GM19240 (cell line): ENCODE data around the gene WDR91.

ENCODE experiments used
- DNase-seq: peaks from one replicate; pipeline ENCODE4 v3.0.0; 2011; ENCODE audit warnings: low spot score; ENCODE audit not compliant: insufficient read length

The WDR91 gene

GRCh38 chr7:135161669-135162068 is 49.7 kb downstream of the WDR91 start:
- no peak for DNase-seq

- DNase-seq, result no peak
Observed at GRCh38 chr7:135160858-135161653, 50.3 kb downstream of the WDR91 start.

GRCh38 chr7:135160098-135160857 is 51.0 kb downstream of the WDR91 start:
- DNase-seq, result no peak

DNA sequence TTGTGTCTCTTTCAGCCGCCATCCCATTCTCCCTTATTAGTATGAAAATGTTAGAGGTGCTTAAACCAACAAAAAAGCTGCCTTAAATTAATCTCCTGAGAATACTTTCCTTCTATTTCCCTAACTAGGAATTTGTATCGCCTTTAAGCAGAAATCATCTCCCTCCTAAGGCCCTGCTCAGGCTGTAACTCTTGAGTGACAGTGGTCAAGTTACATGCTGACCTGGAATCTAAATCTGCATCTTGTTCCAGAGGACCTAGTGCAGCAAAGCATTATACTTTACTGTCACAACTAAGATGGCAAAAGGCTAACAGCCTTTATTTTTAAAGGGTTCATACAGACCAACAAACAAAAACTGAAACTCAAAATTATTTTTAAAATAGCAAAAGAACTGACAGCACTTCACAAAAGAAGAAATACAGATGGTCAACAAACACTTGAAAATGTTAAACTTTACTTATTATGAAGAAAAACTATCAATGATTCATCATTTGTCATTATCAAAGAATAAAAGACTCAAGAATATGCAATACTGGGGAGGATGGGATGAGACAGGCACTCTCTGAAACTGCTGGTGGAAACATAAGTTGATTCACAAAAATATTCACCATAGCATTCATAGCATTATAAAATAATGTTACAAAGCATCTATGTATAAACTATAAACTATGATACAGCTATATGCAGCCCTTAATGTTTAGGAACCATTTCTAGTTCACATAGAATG is 51.8 kb downstream of the WDR91 start:
- no peak for DNase-seq

DNA sequence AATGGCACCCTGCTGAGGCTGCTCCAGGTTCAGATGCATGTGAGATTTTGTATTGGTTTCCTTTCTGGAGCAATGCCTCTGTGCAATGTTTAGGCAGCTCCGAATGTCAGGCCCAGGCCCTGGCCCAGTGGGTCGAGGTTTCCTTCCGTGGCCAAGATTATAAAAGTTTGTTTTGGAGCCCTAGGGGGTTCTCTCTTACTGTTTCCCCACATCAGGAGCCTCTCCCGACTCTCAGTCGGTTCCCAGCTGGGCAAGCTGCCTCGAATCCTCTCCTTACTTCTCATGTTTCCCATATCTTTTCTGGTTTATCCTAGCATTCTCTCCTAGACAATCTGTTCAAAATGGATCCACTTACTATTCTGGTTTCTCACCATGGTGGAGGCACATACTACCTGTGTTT is 52.5 kb downstream of the WDR91 start:
- DNase-seq, result no peak

DNA sequence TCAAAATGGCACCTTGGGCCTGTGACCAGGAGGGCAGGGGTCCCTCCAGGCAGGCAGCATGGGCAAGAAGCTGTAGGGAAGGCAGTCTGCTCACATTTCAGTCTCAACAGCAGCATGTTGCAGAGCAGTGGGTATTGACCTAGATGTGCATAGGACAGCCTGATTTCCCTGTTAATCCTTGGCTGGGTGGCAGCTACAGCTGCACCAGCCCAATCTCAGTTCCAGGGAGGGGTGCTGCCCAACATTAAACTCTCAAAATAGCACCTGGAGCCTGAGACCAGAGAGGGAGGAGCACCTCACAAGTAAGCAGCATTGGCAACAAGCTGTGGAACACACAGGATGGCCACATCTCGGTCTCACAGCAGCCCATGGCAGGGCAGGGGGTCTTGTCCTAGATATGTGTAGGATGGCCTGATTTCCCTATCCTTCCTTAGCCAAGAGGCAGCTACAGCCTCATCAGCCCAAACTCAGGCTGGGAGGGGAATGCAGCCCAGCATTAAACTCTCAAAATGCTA is 53.1 kb downstream of the WDR91 start:
- DNase-seq, result no peak

DNA sequence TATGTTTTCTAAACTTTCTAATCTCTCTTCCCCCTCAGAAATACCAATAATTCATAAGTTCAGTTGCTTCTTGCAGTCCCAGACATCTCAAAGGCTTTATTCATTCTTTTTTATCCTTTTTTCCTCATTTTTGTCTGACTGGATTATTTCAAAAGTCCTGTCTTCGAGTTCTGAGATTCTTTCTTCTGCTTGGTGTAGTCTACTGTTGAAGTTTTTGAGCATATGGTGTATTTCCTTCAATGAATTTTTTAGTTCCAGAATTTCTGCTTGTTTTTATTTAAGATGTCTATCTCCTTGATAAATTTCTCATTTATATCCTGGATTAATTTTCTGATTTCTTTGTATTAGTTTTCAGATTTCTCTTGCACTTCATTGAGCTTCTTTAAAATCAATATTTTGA is 55.0 kb downstream of the WDR91 start:
- DNase-seq, result no peak

DNA sequence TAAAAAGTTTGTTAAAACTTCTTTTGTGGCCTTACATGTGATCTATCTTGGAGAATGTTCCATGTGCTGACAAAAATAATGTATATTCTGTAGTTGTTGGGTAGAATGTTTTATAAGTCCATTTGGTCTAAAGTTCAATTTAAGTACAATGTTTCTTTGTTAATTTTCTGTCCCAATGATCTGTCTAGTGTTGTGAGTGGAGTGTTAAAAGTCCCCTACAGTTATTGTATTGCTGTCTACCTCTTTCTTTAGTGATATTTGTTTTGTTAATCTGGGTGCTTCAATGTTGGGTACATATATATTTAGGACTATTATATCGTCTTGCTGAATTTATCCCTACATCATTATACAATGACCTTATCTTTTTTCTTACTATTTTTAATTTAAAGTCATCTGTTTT is 56.6 kb downstream of the WDR91 start:
- no peak for DNase-seq

GRCh38 chr7:135152442-135152841 is 58.9 kb downstream of the WDR91 start:
- no peak for DNase-seq

DNA sequence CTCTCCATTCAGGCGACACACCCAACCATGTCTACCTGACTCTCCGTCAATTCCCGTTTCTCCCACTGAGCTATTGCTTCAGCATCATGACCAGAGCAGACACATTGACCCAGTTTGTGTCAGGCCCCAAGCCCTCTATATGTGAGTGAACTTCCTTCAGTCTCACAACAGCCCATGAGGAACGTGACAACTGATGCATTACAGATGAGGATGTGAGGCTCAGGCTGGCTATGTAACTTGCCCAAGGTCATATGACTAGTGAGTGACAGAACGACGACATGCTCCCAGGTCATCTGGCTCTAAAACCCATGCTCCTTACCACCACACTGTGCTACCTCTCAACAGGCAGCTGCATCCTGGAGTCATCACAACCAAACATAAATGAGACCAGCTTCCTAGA is 59.8 kb downstream of the WDR91 start:
- DNase-seq, result no peak

DNA sequence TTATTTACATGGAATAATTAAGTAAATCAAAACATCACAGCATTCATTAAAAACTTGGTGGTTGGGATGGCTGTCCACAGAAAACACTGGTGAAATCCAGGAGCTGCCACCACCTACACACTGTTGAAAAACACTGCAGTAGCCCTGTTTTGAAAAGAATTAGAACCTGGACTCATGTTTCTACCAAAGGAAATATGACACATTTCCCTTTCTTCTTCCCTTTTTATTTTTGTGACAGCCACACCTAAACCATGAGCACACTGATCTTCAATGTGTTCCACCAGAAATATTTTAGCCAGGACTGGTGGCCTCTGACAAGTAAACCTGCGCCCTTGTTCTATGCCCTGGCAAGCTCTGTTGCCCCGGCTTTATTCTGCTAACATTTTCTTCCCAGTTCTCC is 60.2 kb downstream of the WDR91 start:
- no peak for DNase-seq

DNA sequence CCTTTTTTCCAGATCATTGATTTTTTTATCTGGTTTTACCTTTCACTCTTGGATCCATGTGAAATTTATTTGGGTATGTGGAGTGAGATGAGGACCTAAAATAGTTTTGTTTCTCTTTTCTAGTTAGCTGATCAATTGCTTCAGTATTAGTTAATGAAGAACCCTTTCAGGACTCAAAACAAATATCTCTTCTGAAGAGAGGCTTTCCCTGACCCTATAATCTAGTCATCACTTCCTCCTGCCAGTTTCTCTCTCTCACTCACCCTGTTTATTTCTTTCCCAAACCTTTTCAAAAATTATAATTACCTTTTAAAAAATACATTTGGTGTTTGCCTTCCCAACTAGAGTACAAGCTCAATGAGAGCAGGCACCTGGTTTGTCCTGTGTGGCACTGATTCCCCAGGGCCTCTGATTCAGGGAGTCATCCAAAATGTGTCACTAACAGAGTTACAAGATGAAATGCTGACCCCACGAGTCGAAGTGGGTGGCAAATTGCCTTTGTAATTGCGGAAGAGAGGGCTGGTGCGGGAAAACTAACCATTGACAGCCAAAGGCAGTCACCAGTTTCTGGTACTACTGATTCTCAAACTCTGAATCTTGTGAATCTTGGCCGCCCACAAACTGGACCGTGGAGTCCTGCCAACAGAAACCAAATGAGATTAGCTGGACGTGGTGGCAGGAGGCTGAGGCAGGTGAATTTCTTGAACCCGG is 61.1 kb downstream of the WDR91 start:
- DNase-seq, result no peak

DNA sequence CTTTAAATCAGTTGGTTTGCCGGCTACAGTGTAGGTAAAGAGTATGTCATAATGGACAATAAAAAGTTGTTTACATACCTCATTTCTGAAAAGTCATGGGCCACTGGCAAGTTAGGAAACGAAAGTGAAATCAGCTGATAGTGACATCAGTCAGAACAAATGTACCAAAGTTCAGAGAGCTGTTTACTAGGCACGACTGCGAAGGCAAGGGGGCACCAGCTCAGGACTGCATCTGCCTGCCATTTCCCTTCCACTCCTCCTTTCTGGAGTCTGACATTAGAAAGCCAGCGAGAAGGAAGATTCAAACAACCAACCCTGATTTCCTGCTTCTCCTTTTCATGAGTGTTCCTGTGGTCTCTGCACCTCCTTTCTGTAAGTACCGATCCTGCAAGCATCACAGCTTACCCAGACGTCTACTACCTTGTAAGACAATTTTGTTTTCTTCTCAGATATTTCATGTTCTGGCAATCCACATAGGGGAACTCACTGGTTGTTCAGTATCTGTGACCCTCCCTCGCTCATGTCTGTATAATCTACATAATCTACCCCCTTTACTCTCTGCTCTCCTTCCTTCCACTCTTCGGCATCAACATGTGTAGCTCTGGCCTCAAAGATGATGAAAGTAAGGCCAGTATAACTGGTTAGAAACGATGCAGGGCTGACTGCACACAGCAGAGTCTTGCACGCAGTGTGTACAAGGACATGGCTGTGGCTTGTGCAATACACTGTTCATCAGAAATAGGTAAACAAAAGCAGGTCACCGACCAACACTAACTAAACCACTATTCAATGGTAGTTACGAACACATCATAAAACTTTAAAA is 63.2 kb downstream of the WDR91 start, which contains the start of gene TMEM140:
TMEM140 (plus strand) TSS at position 174 of the 823 bp plus-strand sequence. CDS start 16,370 bp downstream, outside the sequence.
- no peak for DNase-seq

GRCh38 chr7:135147341-135147898 is 63.9 kb downstream of the WDR91 start:
- DNase-seq, result no peak

DNA sequence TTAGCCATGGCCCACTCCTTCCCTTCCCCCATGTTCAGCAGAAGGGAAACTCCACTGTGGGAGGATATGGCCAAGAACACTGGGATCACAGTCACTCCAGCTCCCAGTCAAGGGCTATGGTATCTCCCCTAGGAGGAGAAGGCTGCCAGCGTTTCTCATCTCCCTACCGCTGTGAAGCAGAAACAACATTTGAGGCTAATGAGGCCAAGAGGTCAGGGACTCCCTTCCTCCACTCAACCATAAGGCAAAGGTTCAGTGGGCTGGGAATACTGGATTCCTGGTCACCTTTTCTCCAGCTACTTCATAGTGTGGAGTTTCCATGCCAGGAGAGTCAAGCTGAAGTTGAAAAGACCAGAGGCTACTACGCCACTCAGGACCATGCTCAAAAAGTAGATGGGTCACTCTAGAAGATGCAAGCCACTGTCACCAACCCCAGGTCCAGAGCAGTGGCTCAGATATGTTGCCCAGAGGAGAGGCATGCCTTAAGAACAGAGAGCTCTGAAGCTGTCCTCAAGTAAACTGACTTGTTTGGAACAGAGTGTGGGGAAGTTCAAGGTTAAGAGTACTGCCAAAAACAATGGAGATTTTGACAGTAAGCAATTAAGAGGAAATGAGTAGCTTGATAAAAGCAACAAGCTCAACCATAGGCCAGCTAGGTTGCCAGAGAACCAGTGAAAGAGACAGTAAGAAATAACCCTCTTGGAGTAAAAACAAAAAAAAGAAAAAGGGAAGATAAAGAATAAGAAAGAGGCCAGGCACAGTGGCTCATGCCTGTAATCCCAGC is 67.2 kb downstream of the WDR91 start:
- no peak for DNase-seq
